Epithelial cell of proximal tubule (primary cell): ENCODE data around the gene PXYLP1. TPM values are rescaled to one million over a fixed set of nuclear protein-coding genes. Genes with fewer than 3 reads are reported as not detected.
"Not testable (repeated sequence)": the region's sequence is repeated elsewhere in the genome, so short reads cannot be mapped to it uniquely, and the experiment has no call there.

Experiments used
- DNase-seq: peaks from one replicate; pipeline ENCODE4 v3.0.0-alpha.2; 2011; ENCODE audit warnings: low read depth
- H3K4me3 ChIP-seq: 2 replicates; pipeline ENCODE4 v1.5.1; 2011; ENCODE audit warnings: low read depth, mild to moderate bottlenecking, low read length
- total RNA-seq: library from RNA; depleted of rRNA; stranded (reverse); fragments of >200 nt; gene quantifications from 2 replicates; pipeline ENCODE4 v1.2.3, GENCODE V29; 2015
- TF ChIP-seq, protein P1 (sequence below): conservative IDR thresholded peaks from 2 replicates; pipeline ENCODE4 v1.5.1; 2012; ENCODE audit warnings: low read depth, mild to moderate bottlenecking, low read length

PXYLP1 gene
- total RNA-seq, 1 donor from 2014 or later: 12.4 TPM

DNA sequence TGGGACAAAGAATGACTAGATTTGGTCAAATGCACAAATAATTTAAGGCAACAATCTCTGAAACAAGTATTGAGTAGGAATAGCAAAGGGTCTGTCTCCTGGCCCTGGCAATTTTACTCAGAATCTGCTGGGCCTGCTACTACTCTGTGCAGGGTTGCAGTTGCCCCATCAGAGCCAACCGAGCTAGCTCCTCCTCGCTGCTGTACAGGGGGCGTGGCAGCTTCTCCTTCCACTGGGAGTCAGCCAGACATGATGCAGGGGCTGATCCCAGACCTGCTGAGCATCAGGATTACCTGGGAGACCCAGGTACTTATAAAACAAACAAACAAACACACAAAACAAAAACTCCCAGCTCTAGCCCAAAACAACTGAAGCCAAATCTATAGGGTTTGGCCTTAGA lies 30.5 kb upstream of the PXYLP1 start:
- no peak overlapping the region for H3K4me3 ChIP-seq
- TF ChIP-seq, protein P1, sequence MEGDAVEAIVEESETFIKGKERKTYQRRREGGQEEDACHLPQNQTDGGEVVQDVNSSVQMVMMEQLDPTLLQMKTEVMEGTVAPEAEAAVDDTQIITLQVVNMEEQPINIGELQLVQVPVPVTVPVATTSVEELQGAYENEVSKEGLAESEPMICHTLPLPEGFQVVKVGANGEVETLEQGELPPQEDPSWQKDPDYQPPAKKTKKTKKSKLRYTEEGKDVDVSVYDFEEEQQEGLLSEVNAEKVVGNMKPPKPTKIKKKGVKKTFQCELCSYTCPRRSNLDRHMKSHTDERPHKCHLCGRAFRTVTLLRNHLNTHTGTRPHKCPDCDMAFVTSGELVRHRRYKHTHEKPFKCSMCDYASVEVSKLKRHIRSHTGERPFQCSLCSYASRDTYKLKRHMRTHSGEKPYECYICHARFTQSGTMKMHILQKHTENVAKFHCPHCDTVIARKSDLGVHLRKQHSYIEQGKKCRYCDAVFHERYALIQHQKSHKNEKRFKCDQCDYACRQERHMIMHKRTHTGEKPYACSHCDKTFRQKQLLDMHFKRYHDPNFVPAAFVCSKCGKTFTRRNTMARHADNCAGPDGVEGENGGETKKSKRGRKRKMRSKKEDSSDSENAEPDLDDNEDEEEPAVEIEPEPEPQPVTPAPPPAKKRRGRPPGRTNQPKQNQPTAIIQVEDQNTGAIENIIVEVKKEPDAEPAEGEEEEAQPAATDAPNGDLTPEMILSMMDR: no peak
- no peak for DNase-seq

GRCh38 chr3:141202682-141203081 lies 28.9 kb upstream of the PXYLP1 start:
- H3K4me3 ChIP-seq: no peak overlapping the region
- DNase-seq: no peak
- TF ChIP-seq, protein P1: no peak

- no peak for DNase-seq
- no peak overlapping the region for H3K4me3 ChIP-seq
- TF ChIP-seq, protein P1: no peak
Measured at GRCh38 chr3:141203866-141204265, 27.8 kb upstream of the PXYLP1 start.

- no peak for DNase-seq
- TF ChIP-seq, protein P1: no peak
- no peak overlapping the region for H3K4me3 ChIP-seq
Measured at GRCh38 chr3:141204343-141204742, 27.3 kb upstream of the PXYLP1 start.

- not testable (repeated sequence) for H3K4me3 ChIP-seq, DNase-seq
Measured at GRCh38 chr3:141211306-141211705, 20.3 kb upstream of the PXYLP1 start.

DNA sequence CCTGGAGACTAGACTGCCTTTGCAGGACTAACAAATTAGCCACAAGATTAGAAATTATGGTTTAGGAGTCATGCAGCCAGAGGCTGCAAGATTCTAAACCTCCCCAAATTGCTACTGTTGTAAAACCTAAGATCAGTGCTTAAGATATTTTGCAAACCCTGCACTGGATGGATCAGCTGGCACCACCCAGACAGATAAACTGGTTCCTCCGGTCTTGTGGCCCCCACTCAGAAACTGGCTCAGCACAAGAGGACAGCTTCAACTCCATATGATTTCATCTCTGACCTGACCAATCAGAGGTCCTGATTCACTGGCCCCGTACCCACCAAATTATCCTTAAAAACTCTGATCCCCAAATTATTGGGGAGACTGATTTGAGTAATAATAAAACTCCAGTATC lies 19.5 kb upstream of the PXYLP1 start:
- TF ChIP-seq, protein P1: no peak

GRCh38 chr3:141212555-141212954 lies 19.1 kb upstream of the PXYLP1 start:
- no peak for DNase-seq
- H3K4me3 ChIP-seq: no peak overlapping the region
- TF ChIP-seq, protein P1: no peak

More for the DNA sequence above, 19.5 kb upstream of the PXYLP1 start:
- no peak for DNase-seq
- no peak overlapping the region for H3K4me3 ChIP-seq

GRCh38 chr3:141216975-141217374 lies 14.7 kb upstream of the PXYLP1 start:
- H3K4me3 ChIP-seq: no peak overlapping the region
- TF ChIP-seq, protein P1: no peak
- DNase-seq: no peak
